Astrocyte (in vitro differentiated cells and primary cell): ENCODE measurements around the gene CCDC30. TPM values are rescaled to one million over a fixed set of nuclear protein-coding genes. Genes with fewer than 3 reads are reported as not detected.

Source experiments
- DNase-seq: peaks from one replicate; pipeline ENCODE4 v3.0.0-alpha.2; 2010; ENCODE audit warnings: low read depth
- FAIRE-seq: peaks from 2 replicates; lab custom pipeline; 2011; peaks lifted over from hg19 to GRCh38; lab: Jason Lieb, UNC
- H2AFZ ChIP-seq: 2 replicates; pipeline ENCODE4 v1.6.0; 2012; ENCODE audit warnings: low read depth, low read length, inconsistent platforms
- H3K27ac ChIP-seq: 2 replicates; pipeline ENCODE4 v1.5.1; 2011; ENCODE audit warnings: low read depth, low read length, inconsistent platforms
- H3K27me3 ChIP-seq: 2 replicates; pipeline ENCODE4 v1.6.0; 2011; ENCODE audit warnings: low read length, inconsistent platforms; ENCODE audit not compliant: insufficient read depth
- H3K36me3 ChIP-seq: 2 replicates; pipeline ENCODE4 v1.5.1; 2011; ENCODE audit warnings: low read length, inconsistent platforms; ENCODE audit not compliant: insufficient read depth
- H3K4me1 ChIP-seq: 2 replicates; pipeline ENCODE4 v1.5.1; 2011; ENCODE audit warnings: low read length, inconsistent platforms; ENCODE audit not compliant: insufficient read depth
- H3K4me2 ChIP-seq: 2 replicates; pipeline ENCODE4 v1.6.0; 2012; ENCODE audit warnings: low read length, inconsistent platforms
- H3K4me3 ChIP-seq: 2 replicates; pipeline ENCODE4 v1.5.1; 2011; ENCODE audit warnings: low read depth, mild to moderate bottlenecking, low read length, inconsistent platforms; ENCODE audit not compliant: insufficient read depth
- H3K79me2 ChIP-seq: 2 replicates; pipeline ENCODE4 v1.6.0; 2012; ENCODE audit warnings: mild to moderate bottlenecking, low read length, inconsistent platforms; ENCODE audit not compliant: insufficient read depth
- H3K9ac ChIP-seq: 2 replicates; pipeline ENCODE4 v1.6.0; 2012; ENCODE audit warnings: mild to moderate bottlenecking, low read length, inconsistent platforms
- H3K9me3 ChIP-seq: 2 replicates; pipeline ENCODE4 v1.5.1; 2012; ENCODE audit warnings: low read depth, mild to moderate bottlenecking, low read length, inconsistent platforms; ENCODE audit not compliant: insufficient read depth
- H4K20me1 ChIP-seq: 2 replicates; pipeline ENCODE4 v1.6.0; 2012; ENCODE audit warnings: low read length, inconsistent platforms; ENCODE audit not compliant: insufficient read depth
- H3K27ac Mint-ChIP-seq: one replicate; pipeline ENCODE4 v1.8.0; 2021; ENCODE audit warnings: mild to moderate bottlenecking, mixed read lengths; ENCODE audit not compliant: unreplicated experiment
- H3K27me3 Mint-ChIP-seq: one replicate; pipeline ENCODE4 v1.8.0; 2021; ENCODE audit warnings: low read depth, mixed read lengths; ENCODE audit not compliant: unreplicated experiment
- H3K36me3 Mint-ChIP-seq: one replicate; pipeline ENCODE4 v1.8.0; 2021; ENCODE audit warnings: low read depth, mixed read lengths; ENCODE audit not compliant: unreplicated experiment
- H3K4me1 Mint-ChIP-seq: one replicate; pipeline ENCODE4 v1.8.0; 2021; ENCODE audit warnings: low read depth, mixed read lengths; ENCODE audit not compliant: unreplicated experiment
- H3K4me3 Mint-ChIP-seq: one replicate; pipeline ENCODE4 v1.8.0; 2021; ENCODE audit warnings: mild to moderate bottlenecking, moderate library complexity, mixed read lengths; ENCODE audit not compliant: unreplicated experiment
- H3K9me3 Mint-ChIP-seq: one replicate; pipeline ENCODE4 v1.8.0; 2021; ENCODE audit warnings: mild to moderate bottlenecking, mixed read lengths; ENCODE audit not compliant: unreplicated experiment
- EZH2 ChIP-seq: IDR thresholded peaks from 2 replicates; pipeline ENCODE4 v1.6.1; 2012; ENCODE audit warnings: mild to moderate bottlenecking, low read length, inconsistent platforms; ENCODE audit not compliant: insufficient read depth
- total RNA-seq: library from RNA; stranded (reverse); gene quantifications from 2 replicates; pipeline ENCODE4 v1.2.1, GENCODE V29; 2021
- TF ChIP-seq, protein P1 (sequence below): IDR thresholded peaks from 2 replicates; pipeline ENCODE4 v1.5.1; 2011; ENCODE audit warnings: low read depth, mild to moderate bottlenecking, inconsistent platforms, low read length, moderate library complexity; ENCODE audit not compliant: insufficient read depth

Gene CCDC30
- total RNA-seq, 1 donor from 2014 or later, result 2.5 TPM

DNA sequence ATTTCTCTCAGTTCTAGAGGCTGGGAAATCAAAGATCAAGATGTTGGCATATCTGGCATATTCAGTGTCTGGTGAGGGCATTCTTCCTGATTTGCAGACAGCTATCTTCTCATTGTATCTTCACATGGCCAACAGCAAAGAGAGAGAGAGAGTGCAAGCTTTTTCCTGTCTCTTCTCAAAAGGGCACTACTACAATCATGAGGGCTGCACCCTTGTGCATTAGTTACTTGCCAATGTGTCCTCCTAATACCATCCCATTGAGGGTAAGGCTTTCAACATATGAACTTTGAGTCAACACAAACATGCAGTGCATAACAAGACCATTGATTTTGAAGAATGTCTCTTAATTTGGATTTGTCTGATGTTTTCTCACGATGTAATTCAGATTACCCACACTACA is 78.0 kb downstream of the CCDC30 start:
- H3K9ac ChIP-seq, result no peak overlapping the region
- no peaks in the 10 kb centered on the region for H3K79me2 ChIP-seq
- Mint-ChIP-seq H3K27me3 (no peaks in the 10 kb centered on the region), H3K4me1 (no peaks in the 10 kb centered on the region), H3K36me3 (no peaks in the 10 kb centered on the region), H3K9me3 (peaks cover 2% of the 10 kb centered on the region), H3K27ac (no peak overlapping the region), H3K4me3 (no peak overlapping the region)
- no peak overlapping the region for H3K4me3 ChIP-seq
- H3K4me1 ChIP-seq, result no peaks in the 10 kb centered on the region
- no peak for FAIRE-seq
- H3K9me3 ChIP-seq, result no peaks in the 10 kb centered on the region
- no peaks in the 10 kb centered on the region for H4K20me1 ChIP-seq
- H3K27me3 ChIP-seq, result no peaks in the 10 kb centered on the region
- no peak overlapping the region for H3K4me2 ChIP-seq
- no peak overlapping the region for H3K27ac ChIP-seq
- H2AFZ ChIP-seq, result no peak overlapping the region
- no peak for DNase-seq
- no peaks in the 10 kb centered on the region for H3K36me3 ChIP-seq
- TF ChIP-seq EZH2, result no peak
- TF ChIP-seq, protein P1, sequence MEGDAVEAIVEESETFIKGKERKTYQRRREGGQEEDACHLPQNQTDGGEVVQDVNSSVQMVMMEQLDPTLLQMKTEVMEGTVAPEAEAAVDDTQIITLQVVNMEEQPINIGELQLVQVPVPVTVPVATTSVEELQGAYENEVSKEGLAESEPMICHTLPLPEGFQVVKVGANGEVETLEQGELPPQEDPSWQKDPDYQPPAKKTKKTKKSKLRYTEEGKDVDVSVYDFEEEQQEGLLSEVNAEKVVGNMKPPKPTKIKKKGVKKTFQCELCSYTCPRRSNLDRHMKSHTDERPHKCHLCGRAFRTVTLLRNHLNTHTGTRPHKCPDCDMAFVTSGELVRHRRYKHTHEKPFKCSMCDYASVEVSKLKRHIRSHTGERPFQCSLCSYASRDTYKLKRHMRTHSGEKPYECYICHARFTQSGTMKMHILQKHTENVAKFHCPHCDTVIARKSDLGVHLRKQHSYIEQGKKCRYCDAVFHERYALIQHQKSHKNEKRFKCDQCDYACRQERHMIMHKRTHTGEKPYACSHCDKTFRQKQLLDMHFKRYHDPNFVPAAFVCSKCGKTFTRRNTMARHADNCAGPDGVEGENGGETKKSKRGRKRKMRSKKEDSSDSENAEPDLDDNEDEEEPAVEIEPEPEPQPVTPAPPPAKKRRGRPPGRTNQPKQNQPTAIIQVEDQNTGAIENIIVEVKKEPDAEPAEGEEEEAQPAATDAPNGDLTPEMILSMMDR, result no peak

DNA sequence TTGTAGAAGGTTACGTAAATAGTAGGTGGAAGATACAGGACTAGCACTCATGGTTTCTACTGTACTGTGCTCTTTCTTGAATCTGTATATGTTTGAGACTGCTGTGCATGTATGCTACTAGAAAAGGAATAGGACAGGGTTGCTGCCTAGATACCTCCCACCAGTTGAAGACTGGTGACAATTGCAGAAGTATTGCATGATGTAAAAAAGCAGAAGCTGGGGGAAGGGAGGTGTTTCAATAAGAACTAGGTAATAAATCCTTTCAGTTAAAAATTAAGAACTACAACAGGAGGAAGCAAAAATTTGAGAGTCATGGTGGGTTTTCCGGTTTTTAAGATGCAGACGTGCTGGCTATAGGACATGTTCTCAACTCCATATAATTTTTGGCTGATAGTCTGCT is 88.1 kb downstream of the CCDC30 start:
- no peaks in the 10 kb centered on the region for H3K27me3 ChIP-seq
- peaks cover 3% of the 10 kb centered on the region for H3K27me3 Mint-ChIP-seq
- TF ChIP-seq, protein P1, result no peak
- no peak for TF ChIP-seq EZH2
- H3K4me1 Mint-ChIP-seq, result no peaks in the 10 kb centered on the region
- H3K36me3 ChIP-seq, result no peaks in the 10 kb centered on the region
- DNase-seq, result no peak
- H2AFZ ChIP-seq, result no peak overlapping the region
- H3K36me3 Mint-ChIP-seq, result no peaks in the 10 kb centered on the region
- no peak overlapping the region for H3K9ac ChIP-seq
- no peak overlapping the region for H3K4me3 ChIP-seq
- H3K4me3 Mint-ChIP-seq, result no peak overlapping the region
- no peak overlapping the region for H3K27ac Mint-ChIP-seq
- no peaks in the 10 kb centered on the region for H3K79me2 ChIP-seq
- no peaks in the 10 kb centered on the region for H3K9me3 Mint-ChIP-seq
- no peak overlapping the region for H3K27ac ChIP-seq
- no peaks in the 10 kb centered on the region for H3K4me1 ChIP-seq
- H3K9me3 ChIP-seq, result no peaks in the 10 kb centered on the region
- H3K4me2 ChIP-seq, result no peak overlapping the region
- no peak for FAIRE-seq
- H4K20me1 ChIP-seq, result no peaks in the 10 kb centered on the region

DNA sequence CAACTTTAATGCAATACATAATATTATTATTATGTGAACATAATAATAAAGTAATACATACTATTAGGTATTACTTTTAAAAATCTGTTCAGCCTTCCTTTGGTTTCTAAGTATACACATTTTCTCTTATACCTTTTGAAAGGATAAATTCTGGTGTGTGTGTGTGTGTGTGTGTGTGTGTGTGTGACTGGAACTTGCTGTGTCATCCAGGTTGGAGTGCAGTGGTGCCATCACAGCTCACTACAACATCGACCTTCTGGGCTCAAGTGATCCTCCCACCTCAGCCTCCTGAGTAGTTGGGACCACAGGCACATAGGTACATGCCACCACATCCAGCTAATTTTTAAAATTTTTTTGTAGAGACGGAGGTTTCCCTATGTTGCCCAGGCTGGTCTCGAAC is 88.5 kb downstream of the CCDC30 start:
- H3K4me3 ChIP-seq, result no peak overlapping the region
- no peaks in the 10 kb centered on the region for H3K27me3 ChIP-seq
- H3K27ac ChIP-seq, result no peak overlapping the region
- H4K20me1 ChIP-seq, result no peaks in the 10 kb centered on the region
- no peak for DNase-seq
- TF ChIP-seq, protein P1, result no peak
- no peak for TF ChIP-seq EZH2
- no peak overlapping the region for H2AFZ ChIP-seq
- no peaks in the 10 kb centered on the region for H3K4me1 ChIP-seq
- H3K9me3 ChIP-seq, result no peaks in the 10 kb centered on the region
- Mint-ChIP-seq H3K27me3 (peaks cover 3% of the 10 kb centered on the region), H3K27ac (no peak overlapping the region), H3K36me3 (no peaks in the 10 kb centered on the region), H3K9me3 (no peaks in the 10 kb centered on the region), H3K4me1 (no peaks in the 10 kb centered on the region), H3K4me3 (no peak overlapping the region)
- no peak overlapping the region for H3K4me2 ChIP-seq
- no peaks in the 10 kb centered on the region for H3K36me3 ChIP-seq
- FAIRE-seq, result no peak
- H3K9ac ChIP-seq, result no peak overlapping the region
- no peaks in the 10 kb centered on the region for H3K79me2 ChIP-seq
